SH-SY5Y (cell line): ENCODE measurements around the gene PRAC2.

ENCODE experiments used
- GATA2 ChIP-seq: IDR thresholded peaks from 2 replicates; pipeline ENCODE4 v1.6.1; 2011; ENCODE audit warnings: mild to moderate bottlenecking, low read depth, low read length
- GATA3 ChIP-seq: IDR thresholded peaks from 2 replicates; pipeline ENCODE4 v1.6.1; 2011; ENCODE audit warnings: low read depth, mild to moderate bottlenecking, low read length, moderate library complexity

The PRAC2 gene

GRCh38 chr17:48752399-48753288, 29.7 kb downstream of the PRAC2 start:
- no peak for TF ChIP-seq GATA2
- no peak for TF ChIP-seq GATA3

DNA sequence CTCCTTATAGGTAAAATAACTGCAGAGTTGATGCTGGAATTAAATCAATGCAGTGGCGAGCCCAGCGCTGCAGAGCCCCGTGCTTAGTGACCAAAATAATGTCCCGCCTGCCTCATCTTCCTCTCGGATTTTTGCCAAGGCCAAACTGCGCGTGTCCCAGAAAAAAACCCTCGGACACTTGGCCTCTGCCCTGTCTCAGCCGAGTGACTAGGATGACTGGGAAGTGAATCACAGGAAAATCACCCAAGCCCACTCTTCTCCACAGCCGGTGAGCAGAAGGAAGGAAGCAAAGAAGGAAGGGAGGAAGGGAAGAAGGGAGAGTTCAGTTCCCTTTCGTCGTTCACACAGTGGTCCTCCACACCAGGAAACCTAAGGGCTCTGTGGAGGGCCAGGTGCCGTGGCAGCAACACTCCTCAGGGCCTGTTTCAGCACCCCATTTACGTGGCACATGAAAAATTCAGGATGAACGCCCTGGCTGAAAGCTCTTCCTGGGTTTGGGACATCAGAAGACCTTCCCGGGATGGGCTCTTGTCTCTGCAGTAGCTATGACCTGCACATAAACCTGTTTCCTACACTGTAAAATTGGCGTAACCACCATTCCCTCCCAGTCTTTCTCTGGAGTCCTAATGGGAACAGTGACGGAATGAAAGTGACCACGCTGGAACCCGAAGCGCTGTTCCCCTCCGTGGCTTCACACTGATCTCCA, 31.0 kb downstream of the PRAC2 start:
- no peak for TF ChIP-seq GATA2
- TF ChIP-seq GATA3 = no peak

- TF ChIP-seq GATA2 (no peak), GATA3 (no peak)
Measured at GRCh38 chr17:48754500-48755261, 31.7 kb downstream of the PRAC2 start.

DNA sequence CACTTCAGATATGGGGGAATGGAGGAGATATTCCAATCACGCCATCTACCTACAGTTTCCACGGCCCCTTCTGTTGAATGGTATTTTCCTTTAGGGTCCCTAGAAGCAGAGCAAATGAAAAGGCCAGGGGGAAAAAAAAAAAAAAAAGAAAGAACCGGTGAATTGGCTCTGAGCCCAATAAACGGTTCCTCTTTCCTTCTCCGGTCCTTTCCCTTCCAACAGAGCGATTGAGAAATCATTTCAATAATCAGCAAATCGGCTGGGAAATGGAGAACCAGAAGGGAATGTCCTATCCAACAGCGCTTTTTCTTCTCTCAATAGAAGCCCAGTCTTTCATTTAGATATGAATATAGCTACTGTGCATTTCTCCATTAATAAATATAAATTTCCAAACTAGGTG, 32.4 kb downstream of the PRAC2 start:
- TF ChIP-seq GATA3 = no peak
- no peak for TF ChIP-seq GATA2

GRCh38 chr17:48756830-48757251, 33.9 kb downstream of the PRAC2 start:
- no peak for TF ChIP-seq GATA2
- no peak for TF ChIP-seq GATA3

GRCh38 chr17:48757524-48757961, 34.6 kb downstream of the PRAC2 start:
- no peak for TF ChIP-seq GATA3
- TF ChIP-seq GATA2 = no peak

GRCh38 chr17:48759288-48759687, 36.3 kb downstream of the PRAC2 start:
- TF ChIP-seq GATA3 (no peak), GATA2 (no peak)

DNA sequence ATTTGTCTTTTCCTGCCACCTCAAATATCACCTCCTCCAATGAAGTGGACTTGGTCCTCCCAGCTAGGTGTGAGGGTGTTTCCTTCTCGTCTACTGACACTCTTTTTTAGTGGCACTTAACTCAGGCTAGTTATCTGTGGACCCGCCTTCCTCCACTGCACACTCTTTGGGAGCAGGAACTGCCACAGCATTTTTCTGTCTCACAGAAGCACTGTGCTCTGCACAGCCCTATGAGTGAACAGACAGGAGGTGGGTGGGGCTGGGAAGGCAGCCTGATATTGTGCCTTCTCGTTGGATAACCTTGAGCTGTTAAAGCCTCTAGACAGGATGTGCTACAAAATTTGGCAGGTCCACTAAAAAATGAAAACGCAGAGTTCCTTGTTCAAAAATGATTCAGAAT, 37.4 kb downstream of the PRAC2 start:
- TF ChIP-seq GATA2 (no peak), GATA3 (no peak)

DNA sequence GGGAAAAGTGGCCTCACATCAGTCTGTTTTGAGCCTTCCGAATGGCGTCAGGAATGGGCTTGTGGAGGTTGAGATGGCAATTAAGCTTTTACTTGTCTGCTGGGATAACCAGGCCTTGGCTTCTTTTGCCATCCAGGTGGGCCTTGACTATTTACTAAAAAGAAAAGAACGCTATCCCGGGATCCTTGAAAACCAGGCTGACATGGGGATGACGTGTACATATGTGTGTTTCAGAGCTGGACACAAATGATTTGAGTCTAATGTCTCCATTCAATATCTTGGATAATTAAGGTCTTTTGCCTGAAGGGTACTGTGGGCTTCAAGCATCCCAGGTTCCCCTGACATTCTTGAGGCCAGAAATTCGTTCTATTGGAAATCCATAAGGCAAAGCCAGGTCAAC, 38.1 kb downstream of the PRAC2 start:
- TF ChIP-seq GATA3 (no peak), GATA2 (no peak)

- TF ChIP-seq GATA2 (no peak), GATA3 (no peak)
Measured at GRCh38 chr17:48767263-48767774, 44.3 kb downstream of the PRAC2 start.

- TF ChIP-seq GATA2 (no peak), GATA3 (no peak)
Measured at GRCh38 chr17:48769009-48769675, 46.2 kb downstream of the PRAC2 start.

DNA sequence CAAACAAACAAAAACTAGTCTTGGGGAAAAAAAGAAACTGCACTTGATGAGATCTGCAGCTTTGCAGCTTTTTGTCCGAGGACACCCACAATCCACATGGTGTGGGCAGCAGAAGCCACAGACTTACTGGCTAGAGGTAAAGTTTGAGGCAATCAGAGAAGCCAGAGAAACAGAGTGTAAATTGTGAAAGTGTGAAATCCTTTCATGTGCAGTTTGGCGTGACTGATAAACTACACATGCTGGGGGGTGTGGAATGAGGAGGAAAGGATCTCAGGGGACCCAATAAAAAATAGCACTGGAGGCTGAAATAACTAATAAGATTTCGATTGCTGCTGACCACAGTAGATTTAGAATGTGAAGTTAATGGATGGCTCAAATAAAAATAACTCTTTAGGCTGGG, 48.0 kb downstream of the PRAC2 start:
- no peak for TF ChIP-seq GATA3
- TF ChIP-seq GATA2 = no peak

DNA sequence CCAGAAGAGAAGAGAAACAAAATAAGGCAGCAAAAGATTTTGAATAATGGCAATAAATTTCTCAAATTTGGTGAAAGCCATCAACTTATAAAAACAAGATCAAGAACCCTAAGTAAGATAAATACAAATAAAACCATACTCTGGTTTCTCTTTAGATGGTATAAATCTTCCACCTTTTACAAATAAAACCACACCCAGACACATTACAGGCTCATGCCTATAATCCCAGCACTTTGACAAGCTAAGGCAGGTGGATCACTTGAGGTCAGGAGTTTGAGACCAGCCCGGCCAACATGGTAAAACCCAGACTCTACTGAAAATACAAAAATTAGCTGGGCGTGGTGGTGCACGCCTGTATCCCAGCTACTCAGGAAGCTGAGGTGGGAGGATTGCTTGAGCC, 50.3 kb downstream of the PRAC2 start:
- no peak for TF ChIP-seq GATA2
- TF ChIP-seq GATA3 = no peak
